Stimulated activated CD8-positive, alpha-beta memory T cell treated with anti-CD3 and anti-CD28 coated beads, Interleukin-7, amount 100 ng/mL, for 1 hour (primary cell): ENCODE results near the gene MT1H.

Experiments
- DNase-seq, 2 donors: peaks; one replicate each; pipeline ENCODE4 v3.0.0-alpha.2; 2020; ENCODE audit warnings: low read depth in 2 of 2

Gene MT1H

GRCh38 chr16:56636616-56637413 is 32.8 kb upstream of the MT1H start:
- DNase-seq: no peak

DNA sequence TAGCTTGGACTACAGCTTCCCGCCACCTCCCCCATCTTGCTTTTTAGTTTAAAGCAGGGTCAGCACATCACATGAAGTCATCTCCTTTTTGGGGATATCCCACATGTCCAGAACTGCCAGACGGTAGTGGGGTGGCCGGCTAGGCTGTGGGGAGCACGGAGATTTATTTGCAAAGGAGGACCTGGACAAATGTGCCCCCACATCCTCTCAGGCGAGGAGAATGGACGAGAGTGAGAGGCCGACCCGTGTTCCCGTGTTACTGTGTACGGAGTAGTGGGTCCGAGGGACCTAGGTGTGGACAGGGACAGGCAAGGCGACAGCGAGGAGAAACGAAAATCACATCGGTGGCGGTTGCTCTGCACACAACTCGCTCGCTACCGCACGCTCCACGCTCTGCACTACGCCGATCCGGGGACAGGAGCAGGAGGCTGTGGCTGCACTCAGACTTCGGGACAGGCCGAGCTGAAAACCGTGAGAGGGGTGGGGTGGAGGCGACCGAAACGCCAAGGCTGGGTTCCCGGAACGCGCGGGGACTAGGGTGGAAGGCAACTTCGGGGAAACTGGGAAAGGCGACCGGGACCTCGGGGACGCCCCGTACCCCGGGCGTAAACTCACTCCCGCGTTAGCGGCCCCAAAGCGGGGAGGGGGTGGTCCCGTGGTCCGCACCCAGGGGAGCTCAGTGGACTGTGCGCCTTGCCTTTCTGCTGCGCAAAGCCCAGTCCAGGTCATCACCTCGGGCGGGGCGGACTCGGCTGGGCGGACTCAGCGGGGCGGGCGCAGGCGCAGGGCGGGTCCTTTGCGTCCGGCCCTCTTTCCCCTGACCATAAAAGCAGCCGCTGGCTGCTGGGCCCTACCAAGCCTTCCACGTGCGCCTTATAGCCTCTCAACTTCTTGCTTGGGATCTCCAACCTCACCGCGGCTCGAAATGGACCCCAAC is 31.5 kb upstream of the MT1H start, which contains the start of gene MT1A:
Gene MT1A (plus strand): TSS at position 853 of the 937 bp plus-strand sequence. CDS start 73 bp downstream, at position 926.
- no peak for DNase-seq

- DNase-seq: no peak
These were observed 30.6 kb upstream of the MT1H start for GRCh38 chr16:56639045-56639444.

- no peak for DNase-seq
These were observed 29.5 kb upstream of the MT1H start for GRCh38 chr16:56640076-56640475.

- DNase-seq: no peak
These were observed 28.4 kb upstream of the MT1H start for GRCh38 chr16:56641166-56641565.

GRCh38 chr16:56643080-56643778 is 26.4 kb upstream of the MT1H start:
- DNase-seq: peak; percentile 33 to 39

DNA sequence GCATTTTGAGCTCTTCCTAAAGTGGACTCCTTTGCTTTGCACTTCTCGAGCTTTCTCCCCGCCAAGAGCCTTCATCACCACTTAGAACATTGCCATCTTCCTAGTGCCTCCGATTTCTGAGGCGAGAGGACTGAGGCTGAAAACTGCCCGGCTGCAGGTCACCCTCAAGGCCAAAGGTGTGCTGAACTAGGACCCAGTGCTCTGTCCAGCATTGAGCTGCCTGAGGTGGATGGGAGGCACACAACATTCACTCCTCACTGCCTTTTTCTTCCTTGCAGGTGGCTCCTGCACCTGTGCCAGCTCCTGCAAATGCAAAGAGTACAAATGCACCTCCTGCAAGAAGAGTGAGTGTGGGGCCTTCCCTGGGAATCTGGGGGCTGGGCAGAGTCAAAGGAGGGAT is 25.8 kb upstream of the MT1H start:
- DNase-seq: no peak

GRCh38 chr16:56645311-56645710 is 24.3 kb upstream of the MT1H start:
- no peak for DNase-seq

DNA sequence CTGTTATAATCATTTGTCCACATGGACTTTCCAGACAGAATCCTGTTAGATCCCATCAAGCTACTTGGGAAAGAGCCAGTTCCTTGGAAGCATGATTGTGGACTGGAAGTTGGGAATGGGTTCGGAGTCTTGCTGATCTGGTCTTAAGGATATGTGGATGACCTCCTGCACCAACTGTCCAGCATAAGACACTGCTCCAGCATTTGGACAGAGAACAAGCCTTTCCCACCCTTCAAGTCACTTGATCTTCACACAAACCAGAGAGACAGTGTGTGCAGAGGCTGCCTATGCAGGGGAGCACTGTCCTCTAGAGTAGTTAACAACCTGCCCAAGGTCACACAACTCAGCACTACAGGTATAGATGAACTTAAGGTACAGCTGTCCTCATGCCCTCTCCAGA is 23.8 kb upstream of the MT1H start:
- no peak for DNase-seq

GRCh38 chr16:56647641-56648431 is 21.8 kb upstream of the MT1H start:
- DNase-seq: no peak

GRCh38 chr16:56649271-56649670 is 20.3 kb upstream of the MT1H start:
- DNase-seq: no peak

GRCh38 chr16:56649820-56650219 is 19.8 kb upstream of the MT1H start:
- no peak for DNase-seq

DNA sequence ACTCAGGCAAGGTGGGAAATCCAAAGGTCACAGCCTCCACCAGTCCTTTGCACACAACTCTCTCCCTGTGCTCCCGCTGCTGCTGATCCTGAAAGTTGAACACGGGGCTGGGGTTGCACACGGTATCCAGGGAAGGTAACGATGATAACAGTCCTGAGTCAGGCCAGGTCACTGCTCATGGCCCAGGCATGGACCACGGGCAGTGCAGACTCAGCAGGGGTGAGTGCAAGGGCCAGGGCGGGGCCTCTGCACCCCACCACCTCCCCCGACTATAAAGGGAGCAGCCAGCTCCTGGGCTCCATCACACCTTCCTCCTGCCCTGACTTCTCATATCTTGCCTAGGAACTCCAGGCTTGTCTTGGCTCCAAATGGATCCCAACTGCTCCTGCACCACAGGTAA is 18.0 kb upstream of the MT1H start, which contains the start of gene MT1B:
Gene MT1B (plus strand): TSS at position 301 of the 400 bp plus-strand sequence. CDS start 68 bp downstream, at position 369.
- DNase-seq: no peak

GRCh38 chr16:56652600-56652999 is 17.0 kb upstream of the MT1H start:
- no peak for DNase-seq

GRCh38 chr16:56653218-56653617 is 16.4 kb upstream of the MT1H start:
- no peak for DNase-seq

DNA sequence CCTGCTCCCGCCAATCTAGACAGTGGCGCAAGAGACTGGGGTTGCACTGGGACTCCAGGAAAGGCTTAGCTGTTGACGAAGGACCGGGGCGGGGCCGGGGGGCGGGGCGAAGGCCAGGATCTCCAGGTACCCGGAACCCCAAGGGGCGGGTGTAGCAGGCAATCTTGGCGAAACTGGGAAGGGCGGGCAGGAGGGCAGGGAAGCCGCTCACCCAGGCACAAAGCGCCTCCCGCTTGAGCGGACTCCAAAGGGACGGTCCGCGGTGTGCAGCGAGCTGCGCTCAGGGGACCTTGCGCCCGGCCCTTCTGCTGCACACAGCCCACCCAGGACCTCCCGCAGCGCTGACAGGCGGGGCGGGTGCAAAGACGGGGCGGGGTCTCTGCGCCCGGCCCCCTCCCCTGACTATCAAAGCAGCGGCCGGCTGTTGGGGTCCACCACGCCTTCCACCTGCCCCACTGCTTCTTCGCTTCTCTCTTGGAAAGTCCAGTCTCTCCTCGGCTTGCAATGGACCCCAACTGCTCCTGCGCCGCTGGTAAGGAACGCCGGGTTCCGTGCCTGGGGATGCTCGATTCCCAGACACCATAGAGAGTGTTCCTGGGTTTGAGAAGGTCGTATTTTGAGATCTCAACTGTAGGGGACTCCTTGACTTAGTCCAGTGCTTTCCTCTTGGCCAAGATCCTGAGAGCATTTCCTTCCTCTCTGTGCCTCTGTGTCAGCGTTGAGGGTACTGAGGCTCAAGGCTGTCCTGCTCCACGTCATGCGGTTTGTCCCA is 11.9 kb upstream of the MT1H start, which contains the start of gene MT1F:
Gene MT1F (plus strand): TSS at position 405 of the 772 bp plus-strand sequence. CDS start 100 bp downstream, at position 505.
- DNase-seq: peak; percentile 35 to 52

DNA sequence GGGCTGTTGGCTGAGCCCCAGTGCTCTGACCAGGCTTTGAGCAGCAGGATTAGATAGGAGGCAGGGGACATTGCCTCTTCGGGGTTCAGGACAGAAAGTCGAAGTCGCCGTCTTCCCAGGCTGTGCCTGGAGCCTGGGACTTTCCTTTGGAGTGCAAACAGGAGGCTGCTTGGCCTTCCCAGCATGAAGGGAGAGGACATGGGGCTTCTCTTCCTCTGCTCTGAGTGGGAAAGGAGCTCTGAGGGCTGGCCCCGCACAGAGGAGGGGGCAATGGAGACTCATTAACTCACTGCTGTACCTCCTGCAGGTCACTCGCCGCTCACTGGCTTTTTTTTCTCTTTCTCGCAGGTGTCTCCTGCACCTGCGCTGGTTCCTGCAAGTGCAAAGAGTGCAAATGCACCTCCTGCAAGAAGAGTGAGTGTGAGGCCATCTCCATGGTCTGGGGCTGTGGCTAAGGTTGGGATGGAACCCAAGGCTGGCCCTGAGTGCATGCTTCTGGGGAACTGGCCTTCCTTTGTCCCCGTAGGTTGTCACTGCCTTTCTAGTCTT is 11.2 kb upstream of the MT1H start:
- no peak for DNase-seq

GRCh38 chr16:56662357-56663354 is 7.0 kb upstream of the MT1H start:
- no peak for DNase-seq

DNA sequence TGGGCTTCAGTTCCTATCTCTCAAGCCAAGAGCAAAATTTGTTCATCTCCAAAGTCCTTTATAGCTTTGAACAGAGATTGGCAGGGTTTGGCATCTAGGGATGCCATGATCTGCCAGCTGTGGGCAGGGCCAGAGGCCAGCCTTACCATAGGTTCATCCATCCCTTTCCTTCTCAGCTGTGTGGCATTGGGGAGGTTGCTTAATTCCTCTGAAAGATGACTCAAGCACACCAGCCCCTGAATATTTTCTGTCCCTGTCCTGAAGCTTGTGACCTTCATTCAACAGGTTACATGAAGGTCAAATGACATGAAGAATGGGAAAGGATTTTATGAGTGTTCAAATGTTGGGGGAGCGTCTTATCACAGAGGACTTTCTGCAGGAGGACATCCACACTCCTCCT is 5.1 kb upstream of the MT1H start:
- DNase-seq: no peak
